HepG2 (cell line): ENCODE results near the gene ZNF575. TPM values are rescaled to one million over a fixed set of nuclear protein-coding genes. Genes with fewer than 3 reads are reported as not detected.
A peak's percentile ranks its signal among the peaks of the same experiment; 100 is the strongest.

Source experiments
- AGO2 ChIP-seq: fragments of 200-400 bp; formaldehyde crosslinking; optimal IDR thresholded peaks from 2 replicates; pipeline ENCODE3; 2017; ENCODE audit warnings: mild to moderate bottlenecking, low read depth, low read length, moderate library complexity
- CBX2 ChIP-seq, 2 experiments: fragments of 200-600 bp in 1 of 2; sonication (generic); formaldehyde crosslinking in 1 of 2; IDR thresholded peaks; 2 replicates each; pipeline versions ENCODE4 v1.7.0 to v1.8.1; 2018 to 2022; ENCODE audit warnings: low read depth in 2 of 2, low read length in 1 of 2, mild to moderate bottlenecking in 1 of 2, missing genetic modification reagents in 1 of 2
- CREB3 ChIP-seq: sonication (generic); formaldehyde crosslinking; IDR thresholded peaks from 2 replicates; pipeline ENCODE4 v1.5.0; 2020; ENCODE audit warnings: missing genetic modification reagents
- DMAP1 ChIP-seq: IDR thresholded peaks from 2 replicates; pipeline ENCODE4 v1.6.1; 2016
- E2F2 ChIP-seq: sonication (generic); formaldehyde crosslinking; IDR thresholded peaks from 2 replicates; pipeline ENCODE4 v1.4.0; 2020; ENCODE audit warnings: missing genetic modification reagents, borderline replicate concordance
- GATAD2A ChIP-seq: IDR thresholded peaks from 2 replicates; pipeline ENCODE4 v1.6.1; 2016
- GTF3A ChIP-seq: sonication (generic); formaldehyde crosslinking; conservative IDR thresholded peaks from 2 replicates; pipeline ENCODE4 v1.4.0; 2020; ENCODE audit warnings: mild to moderate bottlenecking, missing genetic modification reagents
- ISL2 ChIP-seq: sonication (generic); formaldehyde crosslinking; IDR thresholded peaks from 2 replicates; pipeline ENCODE4 v1.5.0; 2020; ENCODE audit warnings: missing genetic modification reagents
- KLF11 ChIP-seq: IDR thresholded peaks from 2 replicates; pipeline ENCODE4 v1.6.1; 2016; ENCODE audit warnings: missing compliant biosample characterization
- MTF1 ChIP-seq: sonication (generic); formaldehyde crosslinking; IDR thresholded peaks from 2 replicates; pipeline ENCODE4 v1.5.0; 2020; ENCODE audit warnings: missing genetic modification reagents
- SP4 ChIP-seq: sonication (generic); formaldehyde crosslinking; IDR thresholded peaks from 2 replicates; pipeline ENCODE4 v1.8.1; 2023; ENCODE audit warnings: mild to moderate bottlenecking, missing genetic modification reagents
- ZNF230 ChIP-seq: sonication (generic); formaldehyde crosslinking; IDR thresholded peaks from 2 replicates; pipeline ENCODE4 v1.4.0; 2020; ENCODE audit warnings: mild to moderate bottlenecking, missing genetic modification reagents
- ZNF281 ChIP-seq: sonication (generic); formaldehyde crosslinking; IDR thresholded peaks from 2 replicates; pipeline ENCODE4 v1.4.0; 2020; ENCODE audit warnings: missing genetic modification reagents, borderline replicate concordance
- ZNF572 ChIP-seq: sonication (generic); formaldehyde crosslinking; IDR thresholded peaks from 2 replicates; pipeline ENCODE4 v1.5.1; 2020; ENCODE audit warnings: mild to moderate bottlenecking, missing genetic modification reagents
- ZNF598 ChIP-seq: sonication (generic); formaldehyde crosslinking; IDR thresholded peaks from 2 replicates; pipeline ENCODE4 v1.5.1; 2020; ENCODE audit warnings: mild to moderate bottlenecking, missing genetic modification reagents, borderline replicate concordance
- ZNF7 ChIP-seq: IDR thresholded peaks from 2 replicates; pipeline ENCODE4 v1.6.1; 2016; ENCODE audit warnings: missing biosample characterization, missing genetic modification reagents
- ZNF761 ChIP-seq: sonication (generic); formaldehyde crosslinking; conservative IDR thresholded peaks from 2 replicates; pipeline ENCODE4 v1.4.0; 2020; ENCODE audit warnings: mild to moderate bottlenecking, missing genetic modification reagents
- polyA plus RNA-seq, 8 experiments: library from polyadenylated mRNA; depleted of rRNA in 3 of 8; stranded (reverse) in 7 of 8; unstranded in 1 of 8; fragments of >200 nt; fragmentation: Illumina TruSeq in 4 of 8; extraction: Trizol in 4 of 8; gene quantifications; 2 replicates each; pipeline versions ENCODE4 v1.2.1 to v1.2.3, GENCODE V29; 2011 to 2016; ENCODE audit warnings: low read depth in 4 of 8, missing spikeins in 1 of 8, mixed read lengths in 1 of 8; ENCODE audit not compliant: insufficient read depth in 1 of 8
- total RNA-seq, 5 experiments: library from RNA; depleted of rRNA; stranded (reverse); fragments of >200 nt; fragmentation: Illumina TruSeq; extraction: Trizol; gene quantifications; 2 replicates each; pipeline ENCODE4 v1.2.3, GENCODE V29; 2016; ENCODE audit warnings: low read depth in 1 of 5
- TF ChIP-seq, protein P1 (sequence below): sonication (generic); formaldehyde crosslinking; IDR thresholded peaks from 2 replicates; pipeline ENCODE4 v1.5.0; 2020; ENCODE audit warnings: mild to moderate bottlenecking, missing genetic modification reagents
- TF ChIP-seq, protein P2 (sequence below): sonication (generic); formaldehyde crosslinking; IDR thresholded peaks from 2 replicates; pipeline ENCODE4 v1.5.0; 2020; ENCODE audit warnings: mild to moderate bottlenecking, missing genetic modification reagents

The ZNF575 gene
- total and polyA plus RNA-seq, 2 of the 13 experiments (the other 11 are each of a cell fraction or from before 2014, with no cell fraction given) = 0.17 to 0.27 TPM

GRCh38 chr19:43503501-43504425, 29.2 kb upstream of the ZNF575 start (continued):
- TF ChIP-seq DMAP1 (no peak), ZNF7 (no peak), E2F2 (0 out of 2 replicates have a peak, but pooled peaks have one; percentile 11), MTF1 (CRISPR knock-in tag) (no peak), ZNF761 (CRISPR knock-in tag) (no peak), ZNF598 (CRISPR knock-in tag) (0 out of 2 replicates have a peak, but pooled peaks have one; percentile 24), CBX2 (IDR thresholded peaks at IDR 0.05; ENCODE audit: low read depth, low read length) (no peak), CBX2 (CRISPR knock-in tag; IDR thresholded peaks at IDR 0.05; ENCODE audit: low read depth) (no peak), KLF11 (CRISPR knock-in tag) (no peak), ZNF230 (peak; percentile 64; the same call in 1 of the 2 replicates), GTF3A (CRISPR knock-in tag) (no peak), AGO2 (no peak), ZNF572 (no peak), CREB3 (CRISPR knock-in tag) (no peak; the same call in 1 of the 2 replicates), SP4 (CRISPR knock-in tag) (peak; percentile 73), GATAD2A (CRISPR knock-in tag) (0 out of 2 replicates have a peak, but pooled peaks have one; percentile 24), ISL2 (CRISPR knock-in tag) (peak; percentile 19; the same call in 1 of the 2 replicates), ZNF281 (CRISPR knock-in tag) (no peak)
- TF ChIP-seq, protein P1, sequence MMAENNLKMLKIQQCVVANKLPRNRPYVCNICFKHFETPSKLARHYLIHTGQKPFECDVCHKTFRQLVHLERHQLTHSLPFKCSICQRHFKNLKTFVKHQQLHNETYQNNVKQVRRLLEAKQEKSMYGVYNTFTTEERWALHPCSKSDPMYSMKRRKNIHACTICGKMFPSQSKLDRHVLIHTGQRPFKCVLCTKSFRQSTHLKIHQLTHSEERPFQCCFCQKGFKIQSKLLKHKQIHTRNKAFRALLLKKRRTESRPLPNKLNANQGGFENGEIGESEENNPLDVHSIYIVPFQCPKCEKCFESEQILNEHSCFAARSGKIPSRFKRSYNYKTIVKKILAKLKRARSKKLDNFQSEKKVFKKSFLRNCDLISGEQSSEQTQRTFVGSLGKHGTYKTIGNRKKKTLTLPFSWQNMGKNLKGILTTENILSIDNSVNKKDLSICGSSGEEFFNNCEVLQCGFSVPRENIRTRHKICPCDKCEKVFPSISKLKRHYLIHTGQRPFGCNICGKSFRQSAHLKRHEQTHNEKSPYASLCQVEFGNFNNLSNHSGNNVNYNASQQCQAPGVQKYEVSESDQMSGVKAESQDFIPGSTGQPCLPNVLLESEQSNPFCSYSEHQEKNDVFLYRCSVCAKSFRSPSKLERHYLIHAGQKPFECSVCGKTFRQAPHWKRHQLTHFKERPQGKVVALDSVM (CRISPR knock-in tag) = 0 out of 2 replicates have a peak, but pooled peaks have one; percentile 25
- TF ChIP-seq, protein P2, sequence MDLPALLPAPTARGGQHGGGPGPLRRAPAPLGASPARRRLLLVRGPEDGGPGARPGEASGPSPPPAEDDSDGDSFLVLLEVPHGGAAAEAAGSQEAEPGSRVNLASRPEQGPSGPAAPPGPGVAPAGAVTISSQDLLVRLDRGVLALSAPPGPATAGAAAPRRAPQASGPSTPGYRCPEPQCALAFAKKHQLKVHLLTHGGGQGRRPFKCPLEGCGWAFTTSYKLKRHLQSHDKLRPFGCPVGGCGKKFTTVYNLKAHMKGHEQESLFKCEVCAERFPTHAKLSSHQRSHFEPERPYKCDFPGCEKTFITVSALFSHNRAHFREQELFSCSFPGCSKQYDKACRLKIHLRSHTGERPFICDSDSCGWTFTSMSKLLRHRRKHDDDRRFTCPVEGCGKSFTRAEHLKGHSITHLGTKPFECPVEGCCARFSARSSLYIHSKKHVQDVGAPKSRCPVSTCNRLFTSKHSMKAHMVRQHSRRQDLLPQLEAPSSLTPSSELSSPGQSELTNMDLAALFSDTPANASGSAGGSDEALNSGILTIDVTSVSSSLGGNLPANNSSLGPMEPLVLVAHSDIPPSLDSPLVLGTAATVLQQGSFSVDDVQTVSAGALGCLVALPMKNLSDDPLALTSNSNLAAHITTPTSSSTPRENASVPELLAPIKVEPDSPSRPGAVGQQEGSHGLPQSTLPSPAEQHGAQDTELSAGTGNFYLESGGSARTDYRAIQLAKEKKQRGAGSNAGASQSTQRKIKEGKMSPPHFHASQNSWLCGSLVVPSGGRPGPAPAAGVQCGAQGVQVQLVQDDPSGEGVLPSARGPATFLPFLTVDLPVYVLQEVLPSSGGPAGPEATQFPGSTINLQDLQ (CRISPR knock-in tag) = no peak
